HG03520 (cell line): ENCODE results near the gene ABHD18.
"Not testable (repeated sequence)": the region's sequence is repeated elsewhere in the genome, so short reads cannot be mapped to it uniquely, and the experiment has no call there.

Experiments used
- ATAC-seq: cut with Tn5 transposase; IDR thresholded peaks from one replicate; pipeline ENCODE4 v1.9.1; 2021; ENCODE audit warnings: mild to moderate bottlenecking, moderate library complexity; ENCODE audit not compliant: unreplicated experiment

Gene ABHD18

DNA sequence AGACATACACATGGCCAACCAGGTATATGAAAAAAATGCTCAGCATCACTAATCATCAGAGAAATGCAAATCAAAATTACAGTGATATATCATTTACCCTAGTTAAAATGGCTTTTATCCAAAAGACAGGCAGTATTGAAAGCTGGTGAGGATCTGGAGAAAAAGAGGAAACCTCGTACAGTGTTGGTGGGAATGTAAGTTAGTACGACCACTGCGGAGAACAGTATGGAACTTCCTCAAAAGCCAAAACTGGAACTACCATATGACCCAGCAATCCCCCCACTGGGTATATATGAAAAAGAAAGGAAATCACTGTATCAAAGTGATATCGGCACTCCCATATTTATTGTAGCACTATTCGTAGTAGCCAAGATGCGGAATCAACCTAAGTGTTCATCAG, 23.4 kb downstream of the ABHD18 start:
- no peak for ATAC-seq

- ATAC-seq, result no peak
Observed at GRCh38 chr4:127993151-127993550, 27.9 kb downstream of the ABHD18 start.

DNA sequence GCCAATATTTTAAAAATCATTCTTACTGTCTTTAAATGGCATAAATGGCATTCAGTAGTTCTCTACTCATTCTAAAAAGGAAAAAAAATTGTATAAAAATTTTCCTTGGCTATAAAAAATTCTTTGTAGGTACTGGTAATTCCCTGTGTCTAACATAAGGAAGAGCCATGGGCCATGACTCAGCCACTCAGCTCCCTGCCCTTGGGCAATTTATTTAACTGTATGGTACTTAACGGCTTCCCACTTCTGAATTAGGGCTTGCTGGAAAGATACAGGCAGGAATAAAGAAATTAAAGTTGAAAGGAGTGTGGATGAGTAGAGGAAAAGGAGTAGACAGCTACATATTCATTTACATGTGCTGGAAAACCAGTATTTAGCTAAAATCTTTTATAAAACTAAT, 30.6 kb downstream of the ABHD18 start:
- ATAC-seq, result no peak

- ATAC-seq, result not testable (repeated sequence)
Observed at GRCh38 chr4:127996521-127996920, 31.3 kb downstream of the ABHD18 start.

GRCh38 chr4:127997534-127998388, 32.6 kb downstream of the ABHD18 start:
- ATAC-seq, result peak; percentile 98

GRCh38 chr4:128006592-128006991, 41.4 kb downstream of the ABHD18 start:
- no peak for ATAC-seq

GRCh38 chr4:128009428-128009827, 44.2 kb downstream of the ABHD18 start:
- ATAC-seq, result no peak

DNA sequence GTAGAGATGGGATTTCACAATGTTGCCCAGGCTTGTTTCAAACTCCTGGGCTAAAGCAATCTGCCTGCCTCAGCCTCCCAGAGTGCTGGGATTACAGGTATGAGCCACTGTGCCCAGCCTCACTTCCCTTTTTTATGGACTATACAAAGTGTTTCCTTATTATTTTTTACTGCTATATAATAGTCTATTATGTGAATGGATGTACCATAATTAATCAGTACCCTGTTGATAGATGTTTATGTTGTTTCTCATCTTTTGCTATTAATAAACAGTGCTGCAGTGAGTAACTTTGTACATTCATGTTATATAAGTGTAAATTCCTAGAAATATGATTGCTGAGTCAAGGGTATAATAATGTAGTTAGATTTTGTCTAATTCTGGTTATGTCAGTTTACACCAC, 60.1 kb downstream of the ABHD18 start:
- no peak for ATAC-seq

- no peak for ATAC-seq
Observed at GRCh38 chr4:128029907-128030306, 64.7 kb downstream of the ABHD18 start.

DNA sequence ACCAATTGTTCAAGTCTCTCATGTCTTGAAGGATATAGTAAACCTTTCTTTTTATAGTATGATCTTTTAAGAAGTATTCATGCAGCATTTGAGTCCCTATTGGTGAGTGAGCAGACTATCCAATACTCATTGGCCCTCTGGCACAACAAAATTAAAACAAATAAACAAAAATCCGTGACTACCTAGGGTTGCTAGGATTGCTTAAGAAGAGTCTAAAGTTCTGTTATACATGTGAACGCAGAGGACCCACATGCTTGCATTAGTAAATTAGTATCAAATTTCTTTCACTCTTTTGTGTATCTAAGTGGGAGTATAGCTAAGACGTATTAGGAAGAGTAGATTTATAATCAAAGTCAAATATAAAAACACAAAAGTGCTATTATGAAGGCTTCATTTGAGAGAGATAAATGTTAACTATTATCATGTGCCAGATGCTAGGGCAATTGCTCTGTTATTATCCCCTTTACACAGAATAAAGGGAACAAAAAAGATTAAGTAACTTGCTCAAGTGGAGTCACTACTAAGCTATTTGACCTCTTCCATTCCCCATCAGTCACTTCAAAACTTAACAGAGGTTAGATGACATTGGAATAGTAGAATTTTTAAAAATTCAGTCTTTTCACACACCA, 66.7 kb downstream of the ABHD18 start:
- no peak for ATAC-seq

GRCh38 chr4:128039568-128039967, 74.4 kb downstream of the ABHD18 start:
- no peak for ATAC-seq

GRCh38 chr4:128047019-128047418, 81.8 kb downstream of the ABHD18 start:
- not testable (repeated sequence) for ATAC-seq

GRCh38 chr4:128047514-128047913, 82.3 kb downstream of the ABHD18 start:
- not testable (repeated sequence) for ATAC-seq

DNA sequence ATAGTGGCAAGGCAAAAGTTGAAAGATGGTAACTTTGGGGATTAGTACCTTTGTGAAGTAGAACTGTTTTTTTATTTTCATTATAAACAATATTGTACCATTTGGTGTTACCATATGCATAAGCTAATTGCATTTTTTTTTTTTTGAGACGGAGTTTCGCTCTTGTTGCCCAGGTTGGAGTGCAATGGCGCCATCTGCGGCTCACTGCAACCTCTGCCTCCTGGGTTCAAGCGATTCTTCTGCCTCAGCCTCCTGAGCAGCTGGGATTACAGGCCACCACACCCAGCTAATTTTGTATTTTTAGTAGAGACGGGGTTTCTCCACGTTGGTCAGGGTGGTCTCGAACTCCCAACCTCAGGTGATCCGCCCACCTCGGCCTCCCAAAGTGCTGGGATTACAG, 86.0 kb downstream of the ABHD18 start:
- ATAC-seq, result not testable (repeated sequence)

DNA sequence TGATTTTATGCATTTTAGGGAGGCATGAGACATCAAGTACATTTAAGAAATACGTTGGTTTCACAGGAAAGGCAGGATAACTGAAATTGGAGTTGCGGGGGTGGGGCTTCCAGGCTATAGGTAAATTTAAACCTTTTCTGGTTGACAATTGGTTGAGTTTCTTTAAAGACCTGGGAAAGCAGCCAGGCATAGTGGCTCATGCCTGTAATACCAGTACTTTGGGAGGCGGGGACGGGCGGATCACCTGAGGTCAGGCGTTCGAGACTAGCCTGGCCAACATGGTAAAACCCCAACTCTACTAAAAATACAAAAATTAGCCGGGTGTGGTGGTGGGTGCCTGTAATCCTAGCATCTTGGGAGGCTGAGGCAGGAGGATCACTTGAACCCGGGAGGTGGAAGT, 89.7 kb downstream of the ABHD18 start:
- not testable (repeated sequence) for ATAC-seq

- ATAC-seq, result not testable (repeated sequence)
Observed at GRCh38 chr4:128055441-128056206, 90.4 kb downstream of the ABHD18 start.

- no peak for ATAC-seq
Observed at GRCh38 chr4:128056396-128056795, 91.2 kb downstream of the ABHD18 start.

DNA sequence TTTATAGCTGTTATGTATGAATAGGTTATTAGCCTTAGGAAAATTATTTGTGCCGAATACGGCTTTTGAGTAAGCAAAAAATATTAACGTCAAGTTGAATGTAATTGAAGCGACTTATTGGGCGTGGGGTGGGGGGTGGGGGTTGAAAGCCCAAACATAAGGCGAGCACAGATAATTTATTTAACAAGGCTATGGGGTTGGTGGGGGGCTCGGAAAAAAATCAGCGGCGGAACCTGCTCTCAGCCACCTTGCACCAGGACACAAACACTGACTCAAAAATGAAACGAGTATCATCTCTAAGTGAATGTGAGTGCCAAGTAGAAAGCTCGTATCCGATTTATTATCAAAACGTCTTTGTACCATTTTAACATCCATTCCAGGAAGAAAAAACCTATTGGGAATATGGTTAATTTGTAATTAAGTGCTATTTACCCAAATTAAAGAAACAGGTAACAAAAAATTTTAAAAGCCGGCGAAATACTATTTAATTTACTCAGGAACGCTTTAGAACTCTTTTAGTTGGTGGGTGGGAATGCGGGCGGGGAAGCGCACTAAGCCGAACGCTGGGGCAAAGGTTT, 95.0 kb downstream of the ABHD18 start:
- no peak for ATAC-seq

DNA sequence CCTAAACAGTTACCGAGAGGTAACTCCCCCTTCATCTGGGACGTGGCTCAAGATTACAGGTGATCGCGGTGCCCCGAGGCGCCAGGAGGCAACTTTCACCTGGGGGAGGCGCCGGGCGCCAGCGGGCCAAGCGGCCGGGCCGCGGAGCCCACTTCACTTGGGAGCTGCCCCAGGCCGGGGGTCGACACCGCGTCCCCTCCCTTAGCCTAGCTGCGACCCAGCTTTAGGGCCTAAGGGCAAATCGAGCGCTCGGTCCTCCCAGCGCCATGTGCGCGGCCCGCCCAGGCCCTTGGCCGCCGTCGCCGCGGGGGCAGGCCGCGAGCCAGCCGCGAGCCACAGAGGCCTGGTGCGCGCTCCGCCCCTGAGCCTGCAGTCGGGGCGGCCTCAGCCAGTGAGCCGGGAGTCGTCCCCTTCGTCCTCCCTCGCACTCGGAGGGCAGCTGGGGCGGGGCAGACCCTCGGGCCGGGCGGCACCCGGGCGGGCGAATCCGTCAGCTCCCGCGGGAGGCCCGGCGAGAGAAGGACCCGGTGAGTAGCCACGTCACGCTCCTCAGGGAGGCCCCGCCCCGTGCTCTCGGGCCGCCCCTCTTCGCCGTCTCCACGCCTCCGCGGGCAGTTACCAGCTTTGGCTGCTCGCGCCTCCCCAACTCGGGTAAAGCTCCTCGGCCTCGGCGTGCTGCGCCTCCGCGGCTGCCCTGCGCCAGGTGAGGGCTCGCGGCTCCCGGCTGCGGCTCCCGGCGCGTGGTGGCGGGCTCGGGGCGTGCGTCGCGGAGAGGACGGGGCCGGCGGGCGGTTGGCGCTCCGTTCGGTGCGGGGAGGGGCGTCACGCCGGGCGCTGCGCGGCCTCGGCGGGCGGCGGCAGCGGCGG, 95.7 kb downstream of the ABHD18 start, which contains the start of gene LARP1B:
Gene LARP1B (plus strand): TSS at position 614 of the 867 bp plus-strand sequence. CDS start 13,640 bp downstream, outside the sequence.
- peak; percentile 85 for ATAC-seq
